HG03108 (cell line): ENCODE measurements around the gene TBPL1.
"Not testable (repeated sequence)": the region's sequence is repeated elsewhere in the genome, so short reads cannot be mapped to it uniquely, and the experiment has no call there.

Experiments
- ATAC-seq: cut with Tn5 transposase; IDR thresholded peaks from one replicate; pipeline ENCODE4 v1.9.1; 2021; ENCODE audit warnings: moderate library complexity; ENCODE audit not compliant: unreplicated experiment

Gene TBPL1

DNA sequence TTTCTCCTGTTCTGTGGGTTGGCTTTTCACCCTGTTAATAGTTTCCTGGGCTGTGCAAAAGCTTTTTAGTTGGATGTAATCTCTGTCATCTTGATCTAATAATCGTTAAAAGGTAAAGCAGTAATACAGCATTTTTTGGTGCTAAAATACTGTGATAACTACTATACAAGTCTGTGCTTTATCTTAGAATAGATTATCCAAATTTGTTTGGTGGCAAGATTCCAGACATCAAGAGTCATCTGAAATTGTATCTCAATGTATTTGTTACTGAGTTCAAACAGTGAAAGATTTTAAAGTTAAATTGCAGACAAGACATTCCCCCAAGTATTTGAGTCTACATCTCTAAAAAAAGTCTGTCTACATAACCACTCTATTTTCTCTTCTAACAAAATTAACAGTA is 18.8 kb downstream of the TBPL1 start:
- no peak for ATAC-seq

DNA sequence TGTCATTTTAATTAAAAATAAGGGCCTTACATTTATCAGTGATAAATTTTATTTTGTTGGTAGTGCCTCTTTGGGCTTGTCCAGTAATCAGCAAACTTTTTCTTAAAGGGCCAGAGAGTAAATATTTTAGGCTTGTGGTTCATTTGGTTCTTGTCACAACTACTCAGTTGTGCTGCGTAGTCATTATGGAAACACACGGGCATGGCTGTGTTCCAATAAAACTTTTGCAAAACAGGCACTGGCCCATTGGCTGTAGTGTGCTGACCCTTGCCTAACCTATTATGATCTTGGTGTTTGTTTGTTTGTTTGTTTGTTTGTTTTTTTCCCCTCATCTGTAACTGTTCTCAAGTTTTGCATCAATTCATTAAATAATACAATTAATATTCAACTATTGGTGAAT is 19.4 kb downstream of the TBPL1 start:
- no peak for ATAC-seq

GRCh38 chr6:133973109-133973971 is 20.3 kb downstream of the TBPL1 start:
- ATAC-seq, result no peak

- no peak for ATAC-seq
These were observed 25.2 kb downstream of the TBPL1 start for GRCh38 chr6:133977983-133978895.

DNA sequence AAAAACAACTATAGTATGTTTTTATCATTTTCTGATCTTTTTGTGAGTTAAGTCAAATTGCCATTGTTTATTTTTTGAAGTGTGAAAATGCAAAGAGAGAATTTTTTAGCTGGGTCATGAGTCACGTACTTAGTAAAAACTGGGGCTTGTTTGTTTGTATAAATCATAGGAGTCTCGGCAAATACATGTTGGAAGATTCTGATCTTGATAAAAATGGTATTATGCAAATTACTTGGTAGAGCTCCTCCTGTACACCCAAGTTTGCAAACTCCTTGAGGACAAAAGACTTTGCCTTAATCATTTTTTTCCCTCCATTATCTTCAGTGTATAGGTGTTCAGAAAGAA is 25.8 kb downstream of the TBPL1 start:
- no peak for ATAC-seq

- not testable (repeated sequence) for ATAC-seq
These were observed 26.4 kb downstream of the TBPL1 start for GRCh38 chr6:133979269-133979963.

- no peak for ATAC-seq
These were observed 27.1 kb downstream of the TBPL1 start for GRCh38 chr6:133980168-133980567.

DNA sequence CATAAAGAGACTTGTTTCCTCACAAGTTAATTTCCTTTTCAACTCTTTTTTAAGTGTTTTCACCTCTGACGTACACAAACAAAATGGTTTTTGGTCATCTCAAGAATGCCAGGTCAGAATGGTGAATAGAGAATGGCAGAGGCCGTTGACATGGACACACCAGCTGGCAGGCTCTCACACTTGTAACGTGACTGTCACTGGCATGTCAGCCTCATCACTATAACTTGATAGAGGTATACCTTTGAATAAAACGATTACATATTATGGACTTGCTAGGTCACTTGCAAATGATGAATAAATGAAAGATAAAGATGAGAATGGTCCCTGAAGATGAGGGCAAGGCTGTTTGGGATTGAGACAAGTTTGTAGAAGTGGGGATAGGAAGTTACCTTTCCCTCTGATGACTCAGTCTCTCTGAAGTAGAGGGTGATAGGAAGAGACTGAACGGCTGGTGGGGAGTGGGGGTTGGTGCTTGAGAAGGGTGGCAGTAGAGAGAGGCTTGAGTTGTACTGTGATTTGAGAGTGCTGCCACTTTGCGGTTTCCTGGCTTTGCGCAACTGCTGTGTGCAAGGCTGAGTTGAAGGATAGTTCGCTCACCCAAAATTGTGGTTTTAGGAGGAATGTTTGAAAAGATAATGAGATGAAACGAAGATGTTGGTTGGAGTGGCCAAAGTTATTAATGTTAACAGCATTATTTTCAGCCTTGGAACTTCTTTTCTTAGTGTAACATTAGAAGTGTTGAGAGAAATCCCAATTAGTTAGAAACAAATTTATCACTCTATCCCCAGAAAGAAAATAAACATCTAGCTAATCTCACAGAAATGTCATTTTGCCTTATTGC is 30.3 kb downstream of the TBPL1 start:
- no peak for ATAC-seq

DNA sequence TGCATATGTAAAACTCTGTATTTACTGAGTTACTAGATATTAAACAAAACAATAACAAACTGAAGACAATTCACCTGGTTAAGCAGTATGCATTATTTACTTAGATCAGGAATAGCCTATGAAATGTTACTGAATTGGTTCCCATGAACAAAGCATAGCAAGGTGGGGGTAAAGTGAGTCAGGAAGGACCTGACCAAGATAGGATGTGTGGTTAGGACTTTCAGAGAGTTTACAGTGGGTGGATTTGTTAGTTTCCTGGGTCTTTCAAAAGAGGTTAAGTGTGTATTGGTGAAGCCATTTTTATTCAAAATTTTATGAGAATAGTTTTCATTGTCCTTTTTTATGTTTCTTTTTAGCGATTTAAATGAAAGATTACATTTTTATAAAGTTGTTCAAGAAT is 32.9 kb downstream of the TBPL1 start:
- ATAC-seq, result no peak

DNA sequence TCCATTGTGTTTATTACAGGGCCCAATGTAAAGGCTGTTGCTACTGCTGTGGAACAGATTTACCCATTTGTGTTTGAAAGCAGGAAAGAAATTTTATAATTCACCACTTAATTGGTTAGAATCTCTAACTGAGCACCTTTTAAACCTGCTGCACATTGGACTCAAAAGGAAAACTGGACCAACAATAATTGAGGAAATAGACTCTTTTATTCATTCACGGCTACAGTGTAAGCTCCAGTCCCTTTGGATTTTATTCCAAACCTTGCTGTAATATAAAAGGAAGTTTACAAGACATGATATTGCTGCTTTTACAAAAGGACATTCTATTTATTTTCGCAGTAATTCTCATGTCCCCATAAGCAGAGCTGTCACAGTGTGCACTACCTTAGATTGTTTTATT is 33.9 kb downstream of the TBPL1 start:
- ATAC-seq, result no peak

DNA sequence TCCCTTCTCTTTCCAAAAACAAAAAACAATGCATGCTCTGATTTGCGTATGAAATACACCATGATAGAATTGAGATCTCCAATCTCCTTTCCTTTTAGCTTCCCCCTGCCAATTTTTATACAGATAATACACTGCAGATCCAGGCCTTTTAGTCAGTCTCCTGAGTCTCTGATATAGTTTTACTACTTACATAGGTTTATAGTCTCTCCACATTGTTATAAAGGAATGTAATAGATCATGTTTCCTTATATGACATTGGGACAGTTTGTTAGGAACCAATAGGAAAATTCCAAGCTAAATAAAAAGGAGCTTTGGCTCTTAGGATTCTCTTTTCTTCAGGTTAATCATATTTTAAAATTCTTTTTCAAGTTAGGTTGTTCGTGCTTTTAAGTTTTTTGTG is 36.5 kb downstream of the TBPL1 start:
- ATAC-seq, result no peak

DNA sequence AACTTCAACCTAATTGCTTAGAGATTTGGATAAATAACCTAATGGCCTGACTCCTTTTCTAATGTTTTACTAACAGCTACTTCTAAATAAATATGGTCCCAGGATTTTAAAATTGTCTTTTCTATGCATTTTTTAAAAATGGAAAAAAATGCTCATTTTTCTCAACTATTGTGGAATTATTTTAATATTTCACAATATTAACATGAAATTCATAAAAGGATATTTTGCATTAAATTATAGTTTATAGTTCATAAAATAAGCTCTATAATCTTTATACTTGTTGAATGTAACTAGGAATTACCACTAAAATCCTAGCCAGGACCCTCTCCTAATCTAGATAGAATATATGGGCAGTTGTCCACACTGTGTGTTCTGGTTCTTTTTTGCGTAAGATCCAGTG is 37.3 kb downstream of the TBPL1 start:
- ATAC-seq, result no peak

DNA sequence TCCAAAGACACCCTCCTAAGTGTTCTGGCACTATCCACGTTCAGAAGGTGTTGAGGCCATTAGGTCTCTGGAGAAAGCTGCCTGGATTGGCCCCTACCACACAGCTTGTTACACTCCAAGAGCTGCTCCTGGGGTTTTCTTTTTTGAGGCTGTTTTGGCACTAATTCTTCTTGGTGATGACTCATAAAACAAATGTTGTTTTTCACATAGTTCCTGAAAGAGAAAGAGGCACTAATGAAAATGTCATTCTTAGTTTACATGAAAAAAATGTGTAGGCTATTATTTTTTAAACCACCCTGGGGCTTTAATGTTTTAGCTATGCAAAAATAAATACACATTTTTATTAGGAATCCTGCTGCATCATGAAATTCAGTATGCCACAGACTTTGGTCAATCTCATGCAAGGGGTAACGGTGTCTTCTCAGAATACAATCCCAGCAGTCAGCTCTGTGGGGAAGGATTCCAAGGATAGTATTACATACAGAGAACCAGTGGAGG is 38.1 kb downstream of the TBPL1 start:
- no peak for ATAC-seq

DNA sequence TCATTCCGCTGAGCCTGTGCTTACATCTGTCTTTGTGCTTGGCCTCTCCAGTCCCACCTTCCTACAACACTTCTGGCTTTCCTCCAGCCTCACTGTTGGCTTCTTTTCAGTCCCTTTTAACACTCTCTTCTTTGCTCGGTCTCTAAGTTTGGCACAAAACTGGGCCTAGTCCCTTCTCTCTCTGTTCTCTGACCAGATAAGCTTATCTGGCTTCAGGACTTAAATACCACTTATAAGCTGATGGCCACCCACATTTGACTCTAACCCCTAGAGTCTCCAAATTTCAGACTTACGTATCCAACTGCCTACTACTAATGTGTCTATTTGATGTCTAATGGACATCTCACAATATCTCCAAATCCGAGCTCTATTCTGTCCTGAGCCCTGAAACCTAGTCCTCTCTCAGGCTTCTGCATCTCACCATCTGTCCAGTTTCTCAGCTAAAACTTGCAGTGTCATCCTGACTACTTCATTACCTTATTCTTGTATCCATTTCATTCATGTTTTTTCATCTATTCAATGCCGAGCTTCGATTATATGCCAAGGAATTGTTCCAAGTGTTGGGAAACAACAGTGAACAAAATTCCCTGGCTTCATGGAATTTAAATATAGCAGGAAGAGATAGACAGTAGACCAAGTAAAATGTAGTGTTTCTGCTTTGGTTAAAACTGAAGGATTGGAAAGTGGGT is 40.1 kb downstream of the TBPL1 start:
- ATAC-seq, result no peak

GRCh38 chr6:133995296-133995695 is 42.3 kb downstream of the TBPL1 start:
- no peak for ATAC-seq

- no peak for ATAC-seq
These were observed 42.7 kb downstream of the TBPL1 start for GRCh38 chr6:133995758-133996157.

DNA sequence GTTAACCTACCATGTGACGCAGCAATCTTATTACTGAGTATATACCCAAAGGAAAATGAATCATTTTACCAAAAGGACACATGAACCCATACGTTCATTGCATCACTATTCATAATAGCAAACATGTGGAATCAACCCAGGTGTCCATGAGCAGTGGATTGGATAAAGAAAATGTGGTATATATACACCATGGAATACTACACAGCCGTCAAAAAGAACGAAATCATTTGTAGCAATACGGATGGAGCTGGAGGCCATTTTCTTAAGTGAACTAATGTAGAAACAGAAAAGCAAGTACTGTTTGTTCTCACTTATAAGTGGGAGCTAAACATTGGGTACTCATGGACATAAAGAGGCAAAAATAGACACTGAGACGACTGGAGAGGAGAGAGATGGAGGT is 44.2 kb downstream of the TBPL1 start:
- ATAC-seq, result no peak

DNA sequence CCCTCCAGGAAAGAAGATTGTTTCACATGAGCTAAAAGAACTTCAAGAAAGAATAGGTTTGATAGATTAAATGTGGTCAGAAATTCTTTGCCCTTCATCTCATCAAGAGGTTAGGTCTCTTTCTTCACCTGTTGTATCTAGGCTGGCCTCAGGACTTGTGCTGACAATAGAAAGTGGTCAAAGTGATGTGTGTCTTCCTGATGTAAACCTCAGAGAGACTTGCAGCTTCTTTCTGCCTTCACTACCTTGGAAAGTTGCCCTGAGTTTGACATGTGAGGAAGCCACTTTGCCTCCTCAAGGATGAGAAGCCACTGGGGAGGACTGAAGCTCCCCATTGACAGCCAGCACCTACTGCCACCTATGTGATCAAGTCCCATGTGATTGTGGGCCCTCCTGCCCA is 46.3 kb downstream of the TBPL1 start:
- no peak for ATAC-seq

DNA sequence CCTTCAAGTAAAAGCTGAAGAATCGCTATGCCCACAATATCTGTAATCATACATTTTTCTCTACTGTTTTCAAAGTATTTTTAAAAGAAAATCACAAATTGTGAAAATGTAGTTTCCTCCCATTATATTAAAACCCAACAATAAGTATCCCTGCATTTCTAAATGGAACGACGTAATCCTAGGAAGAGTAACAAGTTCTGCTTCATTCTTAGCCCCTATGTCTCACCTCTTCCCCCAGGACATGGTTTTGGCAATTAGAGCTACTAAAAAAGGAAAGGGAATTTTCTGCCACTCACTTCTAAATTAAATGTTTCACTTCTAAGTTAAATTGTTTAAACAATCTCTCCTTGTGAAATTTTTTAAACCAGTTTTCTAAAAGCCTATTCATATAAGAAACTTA is 47.4 kb downstream of the TBPL1 start:
- no peak for ATAC-seq

GRCh38 chr6:134002821-134003220 is 49.8 kb downstream of the TBPL1 start:
- ATAC-seq, result no peak
